Activated B cell treated with CpG ODN at 0.5 μM for 24 hours (primary cell): ENCODE results near the gene TPM4. TPM values are rescaled to one million over a fixed set of nuclear protein-coding genes. Genes with fewer than 3 reads are reported as not detected.
A peak's percentile ranks its signal among the peaks of the same experiment; 100 is the strongest.

ENCODE experiments used
- ATAC-seq: fragments of 200-7000 bp; cut with Tn5 transposase; one replicate; pipeline ENCODE4 v1.10.0; 2021; ENCODE audit warnings: low read depth, mild to moderate bottlenecking, moderate library complexity
- CTCF ChIA-PET: fragments of 350-600 bp; sonication (Branson Sonifier 250); formaldehyde crosslinking; loops from one replicate; lab custom pipeline; 2021; ENCODE audit warnings: antibody characterized with exemption; lab: Charles Lee
- POLR2A ChIA-PET: fragments of 350-600 bp; sonication (Branson Sonifier 250); formaldehyde crosslinking; loops from one replicate; lab custom pipeline; 2021; ENCODE audit warnings: antibody characterized with exemption; lab: Charles Lee
- DNase-seq: peaks from one replicate; pipeline ENCODE4 v3.0.0; 2022
- H3K27ac Mint-ChIP-seq: one replicate; pipeline ENCODE4 v1.8.0; 2020; ENCODE audit warnings: mixed read lengths
- H3K27me3 Mint-ChIP-seq: one replicate; pipeline ENCODE4 v1.8.0; 2021; ENCODE audit warnings: mixed read lengths
- H3K36me3 Mint-ChIP-seq: one replicate; pipeline ENCODE4 v1.8.0; 2021; ENCODE audit warnings: low read depth, mixed read lengths
- H3K4me1 Mint-ChIP-seq: one replicate; pipeline ENCODE4 v1.8.0; 2021; ENCODE audit warnings: mixed read lengths
- H3K4me3 Mint-ChIP-seq: one replicate; pipeline ENCODE4 v1.8.0; 2020; ENCODE audit warnings: mild to moderate bottlenecking, mixed read lengths
- H3K9me3 Mint-ChIP-seq: one replicate; pipeline ENCODE4 v1.8.0; 2020; ENCODE audit warnings: mixed read lengths
- intact Hi-C: fragments of 100-400 bp; cut with micrococcal nuclease; formaldehyde crosslinking; loops from one replicate; pipeline ENCODE4 v1.15.1; 2024
- total RNA-seq: library from RNA; stranded (reverse); gene quantifications from 2 replicates; pipeline ENCODE4 v1.2.3, GENCODE V29; 2022
- TF ChIP-seq, protein P1 (sequence below): fragments of 200-600 bp; IDR thresholded peaks from one replicate; pipeline ENCODE4 v1.8.0; 2022; ENCODE audit warnings: antibody characterized with exemption, mild to moderate bottlenecking

Gene TPM4
- total RNA-seq, 1 donor from 2014 or later, result 257 TPM

DNA sequence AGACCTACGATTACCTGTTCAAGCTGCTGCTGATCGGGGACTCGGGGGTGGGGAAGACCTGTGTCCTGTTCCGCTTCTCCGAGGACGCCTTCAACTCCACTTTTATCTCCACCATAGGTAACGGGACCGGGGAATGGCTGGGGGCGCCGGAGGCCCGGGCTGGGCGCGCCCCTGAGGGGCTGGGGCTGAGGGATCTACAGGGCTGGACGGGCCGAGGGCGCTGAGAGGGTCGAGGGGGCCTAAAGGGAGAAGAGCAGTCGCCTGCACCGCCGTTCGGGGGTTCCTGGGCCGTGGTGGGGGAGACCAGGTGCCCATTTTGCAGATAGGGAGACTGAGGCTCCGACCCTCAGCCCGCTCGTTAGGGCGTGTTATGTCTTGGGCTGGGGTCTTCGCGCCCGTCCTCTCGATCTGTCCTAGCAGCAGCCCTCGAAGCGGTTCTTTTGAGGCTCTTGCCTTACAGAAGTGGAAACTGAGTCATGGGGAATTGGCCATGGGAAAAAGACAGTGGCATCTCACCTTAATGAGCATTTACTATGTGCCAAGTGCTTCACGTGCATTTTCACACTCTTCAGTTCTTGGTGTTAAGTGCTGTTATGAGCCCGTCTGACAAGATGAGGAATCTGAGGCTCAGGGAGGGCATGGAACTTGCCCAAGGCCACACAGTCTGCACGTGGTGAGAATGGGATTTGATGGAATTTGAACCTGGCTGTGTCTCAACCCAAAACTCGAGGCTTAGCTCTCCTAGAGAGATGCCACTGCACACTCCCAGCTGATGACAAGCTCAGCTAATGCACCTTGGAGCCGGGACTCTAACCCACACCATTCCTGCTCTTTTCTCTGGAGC is 35.8 kb downstream of the TPM4 start:
- no peaks in the 10 kb centered on the region for H3K9me3 Mint-ChIP-seq
- ChIA-PET POLR2A (interaction anchor here (0.7 to 4.0 kb wide), 18 partner anchors 9 to 1412 kb away, joined by 3 to 61 read pairs (median 8); partner anchors contain the start of genes AP1M1, FAM32A, HSH2D and TPM4), CTCF (interaction anchor here (0.7 to 1.4 kb wide), 3 partner anchors 24 to 150 kb away, joined by 3 to 4 read pairs (median 3); no protein-coding TSS in a partner anchor)
- peak overlapping the region; percentile 97 for H3K27ac Mint-ChIP-seq
- peak overlapping the region; percentile 99 for H3K4me3 Mint-ChIP-seq
- peaks cover 54% of the 10 kb centered on the region for H3K4me1 Mint-ChIP-seq
- no peaks in the 10 kb centered on the region for H3K27me3 Mint-ChIP-seq
- ATAC-seq (no peak), DNase-seq (no peak)
- intact Hi-C loops, result loop anchor here (1.0 to 10.0 kb wide), 11 partner anchors 31 to 987 kb away; partner anchors contain the start of genes C19orf44, CALR3, FAM32A and HSH2D
- H3K36me3 Mint-ChIP-seq, result peaks cover 36% of the 10 kb centered on the region
- TF ChIP-seq, protein P1, sequence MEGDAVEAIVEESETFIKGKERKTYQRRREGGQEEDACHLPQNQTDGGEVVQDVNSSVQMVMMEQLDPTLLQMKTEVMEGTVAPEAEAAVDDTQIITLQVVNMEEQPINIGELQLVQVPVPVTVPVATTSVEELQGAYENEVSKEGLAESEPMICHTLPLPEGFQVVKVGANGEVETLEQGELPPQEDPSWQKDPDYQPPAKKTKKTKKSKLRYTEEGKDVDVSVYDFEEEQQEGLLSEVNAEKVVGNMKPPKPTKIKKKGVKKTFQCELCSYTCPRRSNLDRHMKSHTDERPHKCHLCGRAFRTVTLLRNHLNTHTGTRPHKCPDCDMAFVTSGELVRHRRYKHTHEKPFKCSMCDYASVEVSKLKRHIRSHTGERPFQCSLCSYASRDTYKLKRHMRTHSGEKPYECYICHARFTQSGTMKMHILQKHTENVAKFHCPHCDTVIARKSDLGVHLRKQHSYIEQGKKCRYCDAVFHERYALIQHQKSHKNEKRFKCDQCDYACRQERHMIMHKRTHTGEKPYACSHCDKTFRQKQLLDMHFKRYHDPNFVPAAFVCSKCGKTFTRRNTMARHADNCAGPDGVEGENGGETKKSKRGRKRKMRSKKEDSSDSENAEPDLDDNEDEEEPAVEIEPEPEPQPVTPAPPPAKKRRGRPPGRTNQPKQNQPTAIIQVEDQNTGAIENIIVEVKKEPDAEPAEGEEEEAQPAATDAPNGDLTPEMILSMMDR, result no peak

DNA sequence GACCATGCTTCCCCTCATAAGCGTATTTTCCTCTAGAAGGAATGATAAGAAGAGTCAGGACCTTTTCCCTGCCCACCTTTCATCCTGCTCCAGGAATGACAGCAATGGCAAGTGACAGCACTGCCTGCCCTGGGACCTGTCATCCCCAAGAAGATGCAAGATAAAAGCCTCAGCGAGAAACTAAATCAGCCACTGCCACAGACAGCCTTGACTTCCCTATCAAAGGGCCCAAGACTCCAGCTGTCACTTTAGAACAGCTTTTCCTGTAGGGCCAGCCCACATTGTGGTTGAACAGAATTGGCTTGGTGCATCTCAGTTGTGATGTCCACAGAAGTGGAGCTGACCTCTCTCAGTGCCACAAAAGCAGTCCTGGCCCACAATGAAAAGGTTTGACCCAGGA is 36.5 kb downstream of the TPM4 start:
- Mint-ChIP-seq H3K27me3 (no peaks in the 10 kb centered on the region), H3K4me3 (peak overlapping the region; percentile 99), H3K9me3 (no peaks in the 10 kb centered on the region), H3K36me3 (peaks cover 42% of the 10 kb centered on the region), H3K27ac (peak overlapping the region; percentile 97), H3K4me1 (peaks cover 58% of the 10 kb centered on the region)
- DNase-seq (no peak), ATAC-seq (no peak)
- CTCF ChIA-PET, result interaction anchor here (0.7 to 1.4 kb wide), 5 partner anchors 29 to 150 kb away, joined by 3 to 4 read pairs (median 3); partner anchors contain the start of gene HSH2D
- TF ChIP-seq, protein P1, result no peak
- intact Hi-C loops, result loop anchor here (10.0 kb wide), 1 partner anchor 212 kb away; the partner anchor contains the start of gene KLF2
- POLR2A ChIA-PET, result interaction anchor here (0.7 to 4.0 kb wide), 11 partner anchors 26 to 1412 kb away, joined by 3 to 25 read pairs (median 4); partner anchors contain the start of genes FAM32A, HSH2D and TPM4

DNA sequence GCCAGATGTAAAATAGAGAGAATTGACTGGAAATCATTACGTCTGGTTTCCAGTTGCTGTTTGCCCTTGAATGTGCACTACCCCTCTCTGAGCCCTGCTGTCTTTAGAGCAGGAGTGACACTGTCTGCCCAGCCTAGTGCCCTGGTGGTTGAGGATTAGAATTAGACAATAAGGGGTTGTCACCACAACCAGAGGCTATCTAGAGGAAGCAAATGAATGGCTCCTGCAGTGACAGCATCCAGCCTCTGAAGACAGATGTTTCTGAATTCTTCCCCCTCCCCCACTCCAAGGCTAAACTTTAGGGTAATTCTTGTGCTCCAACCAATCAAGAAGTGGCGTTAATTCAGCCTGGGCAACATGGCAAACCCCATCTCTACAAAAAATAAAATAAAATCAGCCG is 37.4 kb downstream of the TPM4 start:
- CTCF ChIA-PET, result interaction anchor here (0.6 to 1.3 kb wide), 4 partner anchors 28 to 64 kb away, joined by 3 to 4 read pairs (median 4); partner anchors contain the start of gene HSH2D
- Mint-ChIP-seq H3K4me3 (peak overlapping the region; percentile 53), H3K27ac (peak overlapping the region; percentile 66), H3K4me1 (peaks cover 67% of the 10 kb centered on the region), H3K36me3 (peaks cover 52% of the 10 kb centered on the region), H3K9me3 (no peaks in the 10 kb centered on the region), H3K27me3 (no peaks in the 10 kb centered on the region)
- TF ChIP-seq, protein P1, result no peak
- ATAC-seq (no peak), DNase-seq (no peak)
- POLR2A ChIA-PET, result interaction anchor here (0.7 to 9.7 kb wide), 9 partner anchors 27 to 214 kb away, joined by 3 to 338 read pairs (median 7); partner anchors contain the start of genes HSH2D and TPM4
- intact Hi-C loops, result loop anchor here (10.0 kb wide), 1 partner anchor 211 kb away; the partner anchor contains the start of gene KLF2

DNA sequence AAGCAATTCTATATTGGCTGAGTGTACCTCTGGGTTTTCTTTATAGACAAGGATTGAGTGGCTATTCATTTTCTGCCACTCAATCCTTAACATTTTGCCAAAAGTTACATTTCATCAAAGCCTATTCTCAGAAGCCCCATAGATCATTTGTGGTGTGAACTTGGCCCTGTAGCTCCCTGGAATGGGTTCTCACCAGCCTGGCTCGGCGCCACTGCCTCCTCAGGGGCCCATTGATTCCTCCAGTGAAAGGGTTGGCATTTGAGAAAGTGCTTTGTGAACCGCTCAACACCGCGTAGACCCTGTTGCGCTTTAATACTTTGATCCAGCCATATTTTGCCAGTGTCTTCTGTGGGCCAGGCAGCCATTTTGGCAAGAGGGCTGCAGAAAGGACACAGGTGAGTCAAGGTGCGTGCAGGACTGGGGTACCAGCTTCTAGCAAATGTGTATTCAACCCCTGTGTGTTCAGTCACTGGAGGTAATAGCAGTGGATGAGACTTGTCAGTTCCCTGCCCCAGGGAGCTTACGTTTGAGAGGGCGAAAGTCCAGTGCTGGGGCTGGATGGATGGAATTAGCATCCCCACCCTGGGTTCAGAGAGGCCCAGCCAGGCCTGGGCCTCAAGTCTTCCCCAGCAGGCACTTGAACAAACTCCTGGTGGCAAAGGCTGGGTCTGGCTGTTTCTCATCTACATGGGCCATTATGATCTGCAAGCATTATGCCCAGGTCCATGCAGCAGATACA is 39.2 kb downstream of the TPM4 start:
- H3K4me1 Mint-ChIP-seq, result peaks cover 83% of the 10 kb centered on the region
- H3K4me3 Mint-ChIP-seq, result peak overlapping the region; percentile 20
- CTCF ChIA-PET, result interaction anchor here (1.4 to 1.5 kb wide), 2 partner anchors 52 to 70 kb away, joined by 4 to 5 read pairs; partner anchors contain the start of gene FAM32A
- POLR2A ChIA-PET, result interaction anchor here (0.6 to 9.7 kb wide), 8 partner anchors 11 to 468 kb away, joined by 3 to 338 read pairs (median 6); partner anchors contain the start of genes FAM32A, HSH2D and TPM4
- DNase-seq, result no peak
- no peak for ATAC-seq
- peak overlapping the region; percentile 98 for H3K27ac Mint-ChIP-seq
- H3K9me3 Mint-ChIP-seq, result no peaks in the 10 kb centered on the region
- TF ChIP-seq, protein P1, result no peak
- intact Hi-C loops, result loop anchor here (5.0 to 10.0 kb wide), 2 partner anchors 209 to 282 kb away; partner anchors contain the start of gene KLF2
- H3K36me3 Mint-ChIP-seq, result peaks cover 63% of the 10 kb centered on the region
- H3K27me3 Mint-ChIP-seq, result no peaks in the 10 kb centered on the region
